ENCODE measurements around the gene FAM53B.

GRCh38 chr10:124601016-124601415 lies 143.2 kb downstream of the FAM53B start:
- TF ChIP-seq POLR2A (IDR thresholded peaks at IDR 0.05; ENCODE audit: low read length) (no peak), GATA1 (IDR thresholded peaks at IDR 0.05; ENCODE audit: low read depth, low read length) (no peak)

Measured in erythroblast (primary cell).